H9 (cell line): Measurements from ENCODE around the gene COLEC12. TPM values are rescaled to one million over a fixed set of nuclear protein-coding genes. Genes with fewer than 3 reads are reported as not detected.
A peak's percentile ranks its signal among the peaks of the same experiment; 100 is the strongest.

ENCODE experiments used
- DNase-seq: peaks from one replicate; pipeline ENCODE4 v3.0.0-alpha.2; 2017
- H2AFZ ChIP-seq: one replicate; pipeline ENCODE4 v1.6.1; 2013; ENCODE audit warnings: mild to moderate bottlenecking, low read length, control low read depth, moderate library complexity
- H2AK5ac ChIP-seq: 2 replicates; pipeline ENCODE4 v1.6.1; 2013; ENCODE audit warnings: low read length, control low read depth, mixed read lengths; ENCODE audit not compliant: insufficient read length
- H2BK120ac ChIP-seq: one replicate; pipeline ENCODE4 v1.6.1; 2013; ENCODE audit warnings: low read depth, mild to moderate bottlenecking, low read length, control low read depth, inconsistent platforms; ENCODE audit not compliant: poor library complexity, severe bottlenecking
- H2BK12ac ChIP-seq: 2 replicates; pipeline ENCODE4 v1.6.1; 2013; ENCODE audit warnings: low read length, control low read depth, mixed read lengths, low read depth; ENCODE audit not compliant: insufficient read length
- H2BK15ac ChIP-seq: 2 replicates; pipeline ENCODE4 v1.6.1; 2013; ENCODE audit warnings: low read depth, low read length, control low read depth
- H2BK20ac ChIP-seq: one replicate; pipeline ENCODE4 v1.6.1; 2013; ENCODE audit warnings: low read depth, mild to moderate bottlenecking, low read length, control low read depth, inconsistent platforms; ENCODE audit not compliant: poor library complexity, severe bottlenecking
- H2BK5ac ChIP-seq: 2 replicates; pipeline ENCODE4 v1.6.1; 2013; ENCODE audit warnings: low read length, control low read depth, mixed read lengths; ENCODE audit not compliant: insufficient read length
- H3K14ac ChIP-seq: 2 replicates; pipeline ENCODE4 v1.6.1; 2013; ENCODE audit warnings: low read length, control low read depth; ENCODE audit not compliant: insufficient read depth
- H3K18ac ChIP-seq: 2 replicates; pipeline ENCODE4 v1.6.1; 2013; ENCODE audit warnings: low read depth, mild to moderate bottlenecking, mixed read lengths, low read length, control low read depth; ENCODE audit not compliant: insufficient read length
- H3K23ac ChIP-seq: 2 replicates; pipeline ENCODE4 v1.6.1; 2013; ENCODE audit warnings: low read length, control low read depth, mixed read lengths, low read depth; ENCODE audit not compliant: insufficient read length
- H3K23me2 ChIP-seq: 2 replicates; pipeline ENCODE4 v1.6.1; 2013; ENCODE audit warnings: low read depth, mild to moderate bottlenecking, mixed read lengths, low read length, control low read depth; ENCODE audit not compliant: insufficient read length, poor library complexity, severe bottlenecking
- H3K27ac ChIP-seq: 2 replicates; pipeline ENCODE4 v1.5.1; 2013; ENCODE audit warnings: low read length, control low read depth, mixed read lengths, low read depth; ENCODE audit not compliant: insufficient read length
- H3K27me3 ChIP-seq: 2 replicates; pipeline ENCODE4 v1.6.1; 2013; ENCODE audit warnings: low read length, control low read depth, inconsistent platforms; ENCODE audit not compliant: insufficient read depth
- H3K4ac ChIP-seq: 2 replicates; pipeline ENCODE4 v1.6.1; 2013; ENCODE audit warnings: low read depth, mild to moderate bottlenecking, control low read depth, inconsistent platforms, low read length, moderate library complexity
- H3K4me1 ChIP-seq: 2 replicates; pipeline ENCODE4 v1.6.1; 2013; ENCODE audit warnings: low read length, control low read depth, inconsistent platforms; ENCODE audit not compliant: insufficient read depth
- H3K4me2 ChIP-seq: 2 replicates; pipeline ENCODE4 v1.6.1; 2013; ENCODE audit warnings: low read length, control low read depth, mixed read lengths; ENCODE audit not compliant: insufficient read length, insufficient read depth
- H3K56ac ChIP-seq: 2 replicates; pipeline ENCODE4 v1.6.1; 2013; ENCODE audit warnings: low read depth, mild to moderate bottlenecking, mixed read lengths, low read length, control low read depth; ENCODE audit not compliant: insufficient read length
- H3K79me1 ChIP-seq: 2 replicates; pipeline ENCODE4 v1.6.1; 2013; ENCODE audit warnings: low read depth, mild to moderate bottlenecking, moderate library complexity, low read length, control low read depth, inconsistent platforms; ENCODE audit not compliant: insufficient read depth, poor library complexity, severe bottlenecking
- H3K79me2 ChIP-seq: 2 replicates; pipeline ENCODE4 v1.6.1; 2013; ENCODE audit warnings: low read length, control low read depth, inconsistent platforms; ENCODE audit not compliant: insufficient read depth
- H3K9ac ChIP-seq: 2 replicates; pipeline ENCODE4 v1.6.1; 2013; ENCODE audit warnings: low read length, control low read depth, mixed read lengths; ENCODE audit not compliant: insufficient read length; ENCODE audit errors: extremely low read depth
- H3K9me3 ChIP-seq: one replicate; pipeline ENCODE4 v1.6.1; 2013; ENCODE audit warnings: low read depth, low read length, inconsistent platforms; ENCODE audit not compliant: control insufficient read depth
- H3T11ph ChIP-seq: one replicate; pipeline ENCODE4 v1.6.1; 2013; ENCODE audit warnings: mild to moderate bottlenecking, low read length, control low read depth, inconsistent platforms
- H4K20me1 ChIP-seq: one replicate; pipeline ENCODE4 v1.6.1; 2013; ENCODE audit not compliant: control insufficient read depth, insufficient read length, insufficient read depth
- H4K5ac ChIP-seq: 2 replicates; pipeline ENCODE4 v1.6.1; 2013; ENCODE audit warnings: low read depth, mild to moderate bottlenecking, mixed read lengths, low read length, control low read depth; ENCODE audit not compliant: insufficient read length
- H4K8ac ChIP-seq: replicated peaks from 2 replicates; pipeline ENCODE4 v1.6.1; 2013; ENCODE audit warnings: low read length, control low read depth, mixed read lengths, low read depth; ENCODE audit not compliant: insufficient read length
- H4K91ac ChIP-seq: 2 replicates; pipeline ENCODE4 v1.6.1; 2013; ENCODE audit warnings: low read depth, mild to moderate bottlenecking, moderate library complexity, mixed read lengths, low read length, control low read depth; ENCODE audit not compliant: insufficient read length
- H3K27ac Mint-ChIP-seq, 3 experiments: 2 replicates in 2 of 3; 3 replicates in 1 of 3; pipeline ENCODE4 v1.8.0; 2020 to 2021; ENCODE audit warnings: mixed read lengths in 3 of 3, mild to moderate bottlenecking in 1 of 3, moderate library complexity in 1 of 3
- H3K27me3 Mint-ChIP-seq: 2 replicates; pipeline ENCODE4 v1.8.0; 2021; ENCODE audit warnings: low read depth, mild to moderate bottlenecking, moderate library complexity, mixed read lengths
- H3K36me3 Mint-ChIP-seq, 3 experiments: 2 replicates in 2 of 3; 3 replicates in 1 of 3; pipeline ENCODE4 v1.8.0; 2020 to 2021; ENCODE audit warnings: low read depth in 3 of 3, mixed read lengths in 3 of 3; ENCODE audit not compliant: insufficient read depth in 1 of 3
- H3K4me1 Mint-ChIP-seq, 2 experiments: 2 replicates each; pipeline ENCODE4 v1.8.0; 2020; ENCODE audit warnings: mixed read lengths in 2 of 2
- H3K4me3 Mint-ChIP-seq, 2 experiments: 2 replicates in 1 of 2; 3 replicates in 1 of 2; pipeline ENCODE4 v1.8.0; 2020 to 2021; ENCODE audit warnings: mild to moderate bottlenecking in 2 of 2, mixed read lengths in 2 of 2, moderate library complexity in 1 of 2
- H3K9me3 Mint-ChIP-seq, 2 experiments: 2 replicates in 1 of 2; 3 replicates in 1 of 2; pipeline ENCODE4 v1.8.0; 2020; ENCODE audit warnings: mild to moderate bottlenecking in 2 of 2, mixed read lengths in 2 of 2, moderate library complexity in 1 of 2
- CTCF ChIP-seq: fragments of 200-600 bp; sonication (generic); conservative IDR thresholded peaks from 3 replicates; pipeline ENCODE4 v1.8.0; 2021; ENCODE audit warnings: antibody characterized with exemption, mild to moderate bottlenecking
- WGBS: extraction: QIAGEN DNeasy Blood & Tissue Kit; methylation state at CpG from one replicate; pipeline ENCODE4 v1.1.7; 2013; ENCODE audit warnings: missing lambda C conversion rate, low lambda C conversion rate, mixed read lengths; ENCODE audit not compliant: insufficient read length; ENCODE audit errors: extremely low coverage; 5-methylcytosine and 5-hydroxymethylcytosine counted together
- total RNA-seq: library from RNA; stranded (reverse); gene quantifications from 2 replicates; pipeline ENCODE4 v1.2.1, GENCODE V29; 2021

COLEC12 gene
- total RNA-seq, 1 experiment from 2014 or later: 0.70 TPM

- Histone ChIP-seq H3K18ac (no peak overlapping the region), H2BK20ac (no peak overlapping the region), H4K8ac (no peak overlapping the region), H3K27me3 (no peaks in the 10 kb centered on the region), H3K14ac (no peak overlapping the region), H3T11ph (no peak overlapping the region), H3K4me1 (no peaks in the 10 kb centered on the region), H3K4me2 (no peak overlapping the region), H3K4ac (no peak overlapping the region), H4K91ac (no peak overlapping the region), H3K9ac (no peak overlapping the region), H2BK15ac (no peak overlapping the region), H3K79me1 (no peaks in the 10 kb centered on the region), H3K9me3 (no peaks in the 10 kb centered on the region), H3K23me2 (no peaks in the 10 kb centered on the region), H3K56ac (no peak overlapping the region), H3K79me2 (no peaks in the 10 kb centered on the region), H2AK5ac (no peak overlapping the region), H2BK120ac (no peak overlapping the region), H4K20me1 (no peaks in the 10 kb centered on the region), H3K23ac (no peak overlapping the region), H2BK5ac (no peak overlapping the region), H4K5ac (no peak overlapping the region), H3K27ac (no peak overlapping the region), H2BK12ac (no peak overlapping the region), H2AFZ (no peak overlapping the region)
- no peak overlapping the region for H3K4me3 Mint-ChIP-seq
- peak overlapping the region in 1 of 3 experiments; percentile 18; a peak in 1 of 7 replicates for H3K27ac Mint-ChIP-seq
- no CpG with 5 or more reads among the region's 12 CpGs for WGBS
- peaks cover 0 to 6% of the 10 kb centered on the region in 2 experiments; a peak in 3 of 5 replicates for H3K9me3 Mint-ChIP-seq
- H3K4me1 Mint-ChIP-seq: peaks cover 8 to 11% of the 10 kb centered on the region in 2 experiments
- H3K36me3 Mint-ChIP-seq: no peaks in the 10 kb centered on the region; a peak in 2 of 7 replicates
- no peak for DNase-seq
- TF ChIP-seq CTCF: no peak
- peaks cover 4% of the 10 kb centered on the region for H3K27me3 Mint-ChIP-seq
Measured at GRCh38 chr18:457521-458412, 42.7 kb downstream of the COLEC12 start.
